GM10266 (cell line): ENCODE measurements around the gene SERP1.

Experiments
- DNase-seq: peaks from one replicate; pipeline ENCODE4 v3.0.0; 2012; ENCODE audit errors: extremely low spot score
- CTCF ChIP-seq: IDR thresholded peaks from 2 replicates; pipeline ENCODE4 v1.5.1; 2012; ENCODE audit warnings: mild to moderate bottlenecking, low read depth; ENCODE audit not compliant: control insufficient read depth, insufficient read depth; ENCODE audit errors: missing control alignments

SERP1 gene

GRCh38 chr3:150527464-150528255 is 18.6 kb downstream of the SERP1 start:
- DNase-seq: no peak
- TF ChIP-seq CTCF: no peak

GRCh38 chr3:150523538-150523937 is 22.8 kb downstream of the SERP1 start:
- no peak for TF ChIP-seq CTCF
- no peak for DNase-seq

GRCh38 chr3:150521463-150521862 is 24.8 kb downstream of the SERP1 start:
- DNase-seq: no peak
- TF ChIP-seq CTCF: no peak

GRCh38 chr3:150520408-150520807 is 25.9 kb downstream of the SERP1 start:
- DNase-seq: no peak
- TF ChIP-seq CTCF: no peak

GRCh38 chr3:150519026-150519425 is 27.3 kb downstream of the SERP1 start:
- DNase-seq: no peak
- TF ChIP-seq CTCF: no peak

- TF ChIP-seq CTCF: no peak
- no peak for DNase-seq
Measured at GRCh38 chr3:150515210-150515609, 31.1 kb downstream of the SERP1 start.

GRCh38 chr3:150511122-150511821 is 35.0 kb downstream of the SERP1 start:
- TF ChIP-seq CTCF: no peak
- no peak for DNase-seq
